GM19397 (cell line): ENCODE results near the gene ZNF628.

Source experiments
- ATAC-seq: cut with Tn5 transposase; IDR thresholded peaks from one replicate; pipeline ENCODE4 v1.9.1; 2021; ENCODE audit warnings: mild to moderate bottlenecking, moderate library complexity; ENCODE audit not compliant: unreplicated experiment

ZNF628 gene

GRCh38 chr19:55449469-55449868, 26.9 kb upstream of the ZNF628 start:
- no peak for ATAC-seq

DNA sequence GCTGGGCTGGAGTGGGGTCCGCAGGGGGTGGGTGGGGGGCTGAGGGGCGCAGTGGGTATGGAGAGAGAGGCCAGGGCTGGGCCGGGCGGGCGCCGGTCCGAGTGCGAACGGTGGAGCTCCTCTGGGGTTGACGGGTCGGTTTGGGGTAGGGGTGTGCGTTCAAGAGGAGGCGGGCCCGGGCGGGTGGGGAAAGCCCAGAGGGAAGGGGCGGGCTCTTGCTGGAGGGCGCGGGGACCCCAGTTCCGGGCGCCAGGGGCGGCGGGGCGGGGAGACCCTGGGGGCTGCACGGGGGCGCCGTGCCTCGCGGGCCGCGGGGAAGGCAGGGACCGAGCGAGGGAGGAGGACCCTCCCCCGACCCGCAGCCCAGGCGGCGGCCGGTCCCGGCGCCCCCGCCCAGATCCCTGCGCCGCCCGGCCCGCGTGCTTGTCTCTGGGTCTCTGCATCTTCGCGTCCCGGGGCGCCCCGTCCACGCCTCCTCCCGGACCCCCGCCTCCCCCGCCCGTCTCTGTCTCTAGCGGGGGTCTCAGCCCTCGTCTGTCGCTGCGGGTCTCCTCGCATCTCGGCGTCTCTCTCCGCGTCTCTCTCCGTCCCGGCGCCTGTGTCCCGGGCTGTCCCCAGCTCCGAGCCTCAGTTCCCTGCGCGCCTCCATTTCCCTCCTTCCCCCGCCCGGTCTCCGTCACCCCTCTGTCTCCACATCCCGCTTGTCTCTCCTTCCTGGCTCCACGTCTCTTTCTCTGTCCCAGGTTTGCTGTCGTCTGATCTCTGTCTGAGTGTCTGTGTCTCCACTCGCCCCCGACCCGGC, 25.1 kb upstream of the ZNF628 start:
- no peak for ATAC-seq

GRCh38 chr19:55451965-55452748, 24.3 kb upstream of the ZNF628 start:
- ATAC-seq, result no peak

GRCh38 chr19:55452749-55453346, 23.6 kb upstream of the ZNF628 start:
- ATAC-seq, result no peak

GRCh38 chr19:55453511-55454260, 22.7 kb upstream of the ZNF628 start:
- no peak for ATAC-seq

GRCh38 chr19:55454787-55455243, 21.6 kb upstream of the ZNF628 start:
- no peak for ATAC-seq

- no peak for ATAC-seq
Measured at GRCh38 chr19:55455576-55456235, 20.7 kb upstream of the ZNF628 start.

DNA sequence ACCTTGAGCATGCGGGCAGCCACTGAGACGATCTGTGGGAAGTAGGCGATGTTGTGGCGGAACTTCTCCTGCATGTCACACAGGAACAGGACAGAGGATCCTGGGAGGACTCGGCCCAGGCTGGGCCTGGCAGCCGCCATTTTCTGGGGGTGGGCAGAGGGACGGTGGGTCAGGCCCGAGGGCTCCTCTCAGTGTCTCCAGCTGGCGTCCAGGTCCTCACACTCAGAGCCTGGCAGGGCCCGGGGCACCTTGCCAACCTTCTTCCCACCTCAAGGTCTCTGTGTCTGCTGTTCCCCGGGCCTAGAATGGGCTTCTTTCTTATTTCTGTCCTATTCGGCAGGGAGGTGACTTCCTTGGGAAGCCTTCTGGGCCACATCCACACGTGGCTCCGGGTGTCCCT, 20.1 kb upstream of the ZNF628 start:
- no peak for ATAC-seq

DNA sequence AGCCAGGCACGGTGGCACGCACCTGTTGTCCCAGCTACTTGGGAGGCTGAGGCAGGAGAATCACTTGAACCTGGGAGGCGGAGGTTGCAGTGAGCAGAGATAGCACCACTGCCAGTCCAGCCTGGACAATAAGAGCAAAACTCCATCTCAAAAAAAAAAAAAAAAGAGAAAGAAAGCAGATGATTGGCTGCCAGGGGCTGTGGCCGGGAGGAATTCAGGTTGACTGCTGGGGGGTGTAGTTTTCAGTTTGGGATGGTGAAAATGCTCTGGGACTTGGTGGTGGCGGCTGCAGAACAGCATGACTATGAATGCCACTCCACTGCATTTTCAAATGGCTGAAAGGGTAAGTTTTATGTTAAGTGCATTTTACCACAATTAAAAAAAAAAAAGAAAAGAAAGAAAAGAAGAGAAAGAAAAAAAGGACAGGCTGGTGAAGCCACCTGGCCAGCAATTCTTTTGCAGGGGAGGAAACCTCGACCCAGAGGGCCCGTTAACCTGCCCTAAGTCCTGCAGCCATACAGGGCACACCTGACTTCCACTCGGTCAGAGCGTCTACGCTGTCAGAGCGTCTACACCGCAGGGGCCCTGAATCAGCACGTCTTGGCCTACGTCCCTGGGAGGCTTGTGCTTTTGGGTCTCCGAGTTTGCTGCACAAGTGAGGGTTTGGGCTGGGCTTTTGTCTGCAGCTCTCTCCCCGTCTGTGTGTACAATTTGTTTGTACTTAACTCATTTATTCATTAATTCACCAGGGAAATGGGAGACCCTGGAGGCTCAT, 18.5 kb upstream of the ZNF628 start:
- no peak for ATAC-seq

- ATAC-seq, result no peak
Measured at GRCh38 chr19:55459551-55459949, 16.9 kb upstream of the ZNF628 start.

DNA sequence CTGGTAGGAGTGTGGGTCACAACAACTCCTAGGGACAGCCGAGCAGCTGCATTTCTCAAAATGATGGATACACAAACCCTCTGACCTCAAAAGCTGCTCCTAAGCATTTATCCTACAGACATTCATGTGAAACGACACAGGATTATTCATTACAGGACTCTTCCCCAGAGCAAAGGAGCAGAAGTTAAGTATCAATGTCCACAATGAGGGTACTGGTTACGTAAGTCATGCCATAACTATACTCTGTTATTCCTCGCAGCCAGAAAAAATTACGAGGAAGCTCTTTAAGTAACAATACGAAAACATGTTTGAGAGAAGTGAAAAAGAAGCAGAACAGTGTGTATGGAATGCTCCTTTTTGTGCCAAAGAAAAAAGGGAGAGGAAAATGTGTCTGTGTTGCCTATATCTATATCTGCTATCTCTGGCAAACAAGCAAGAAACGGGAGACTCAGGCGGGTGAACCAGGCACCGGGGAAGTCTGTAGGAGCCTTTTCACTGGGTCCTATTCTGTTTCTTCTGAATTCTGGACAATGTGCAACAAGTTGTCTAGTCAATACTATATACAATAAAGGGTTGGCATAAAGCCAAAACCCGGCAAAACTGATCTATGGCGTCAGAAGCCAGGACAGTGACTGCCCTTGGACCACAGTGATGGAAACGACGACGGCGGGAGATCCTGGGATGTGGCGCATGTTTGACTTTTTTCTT, 16.3 kb upstream of the ZNF628 start:
- no peak for ATAC-seq

- ATAC-seq, result no peak
Measured at GRCh38 chr19:55460670-55461258, 15.7 kb upstream of the ZNF628 start.

GRCh38 chr19:55461259-55461973, 15.0 kb upstream of the ZNF628 start, which contains the start of gene ISOC2:
Gene ISOC2 (minus strand): TSS chr19:55461642. CDS start chr19:55456486, 5,156 bp downstream.
- peak; percentile 92 for ATAC-seq

GRCh38 chr19:55461974-55462626, 14.3 kb upstream of the ZNF628 start:
- ATAC-seq, result no peak

DNA sequence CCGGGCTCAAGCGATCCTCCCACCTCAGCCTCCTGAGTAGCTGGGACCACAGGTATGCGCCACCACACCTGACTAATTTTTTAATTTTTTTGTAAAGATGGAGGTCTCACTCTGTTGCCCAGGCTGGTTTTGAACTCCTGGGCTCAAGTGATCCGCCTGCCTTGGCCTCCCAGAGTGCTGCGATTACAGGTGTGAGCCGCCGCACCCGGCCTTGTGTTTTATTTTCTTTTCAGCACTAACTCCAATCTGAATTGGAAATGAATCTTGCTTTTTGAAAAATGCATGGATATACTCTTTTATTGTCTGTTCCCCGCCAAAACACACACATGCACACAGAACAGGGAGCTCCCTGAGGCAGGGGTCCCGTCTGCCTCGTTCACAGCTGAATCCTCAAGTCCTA, 13.7 kb upstream of the ZNF628 start:
- no peak for ATAC-seq

GRCh38 chr19:55463583-55464031, 12.8 kb upstream of the ZNF628 start:
- ATAC-seq, result no peak

DNA sequence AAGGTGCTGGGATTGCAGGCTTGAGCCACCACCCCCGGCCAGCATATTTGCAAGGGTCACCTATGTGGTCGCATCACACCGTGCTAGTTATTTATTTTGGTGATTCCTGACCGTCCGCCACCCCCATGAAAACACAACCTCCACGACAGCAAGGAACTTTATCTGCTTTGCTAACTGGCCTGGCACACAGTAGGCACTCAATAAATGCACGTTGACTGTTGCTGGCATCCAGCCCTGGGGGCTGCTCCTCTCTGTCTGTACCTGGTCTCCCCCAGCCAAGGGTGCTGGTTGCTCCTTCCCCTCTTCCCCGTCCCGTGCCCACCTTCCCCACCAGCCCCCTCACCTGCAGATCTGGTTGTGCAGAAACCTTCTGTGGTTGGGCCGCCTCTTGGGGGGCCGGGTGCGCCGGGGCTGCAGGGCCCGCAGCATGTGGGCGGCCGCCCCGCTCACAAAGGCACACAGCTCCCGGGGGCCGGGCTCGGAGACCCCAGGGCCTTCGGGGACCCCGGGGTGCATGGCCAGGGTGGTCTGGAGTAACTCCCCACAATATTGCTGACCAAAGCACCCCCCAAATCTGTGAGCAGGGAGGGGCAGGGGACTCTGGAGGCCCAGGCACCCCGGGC, 12.3 kb upstream of the ZNF628 start:
- ATAC-seq, result no peak
